Measurements from ENCODE around the gene CTXND1. TPM values are rescaled to one million over a fixed set of nuclear protein-coding genes. Genes with fewer than 3 reads are reported as not detected.
A peak's percentile ranks its signal among the peaks of the same experiment; 100 is the strongest.

CTXND1 gene
- total RNA-seq, 6 experiments from 2014 or later: 2.7 to 10.1 (median 4.5) TPM

GRCh38 chr15:80251428-80252120, 439 bp downstream of the CTXND1 start:
- intact Hi-C loops (cut with DNase I): no loop called here
- Histone ChIP-seq H3K27ac (peak overlapping the region; percentile 73 to 99 (median 80)), H3K4me3 (peak overlapping the region; percentile 49 to 71 (median 57)), H3K27me3 (no peaks in the 10 kb centered on the region), H3K9me3 (no peaks in the 10 kb centered on the region), H3K4me1 (peaks cover 0 to 35% (median 9%) of the 10 kb centered on the region in 4 donors), H3K36me3 (no peaks in the 10 kb centered on the region)
- DNase-seq (peak in 1 of 3 donors; percentile 35), ATAC-seq (peak; percentile 26 to 59 (median 48))
- TF ChIP-seq POLR2A (IDR thresholded peaks at IDR 0.05) (no peak), CTCF (IDR thresholded peaks at IDR 0.05) (no peak)
- WGBS (ENCODE audit: insufficient coverage, low coverage, low lambda C conversion rate, missing lambda C conversion rate): 2% methylated on average over 6 of the region's 79 CpGs

GRCh38 chr15:80250614-80251427, 1.2 kb downstream of the CTXND1 start:
- DNase-seq (peak in 1 of 3 donors; percentile 59), ATAC-seq (peak; percentile 41 to 58 (median 52))
- Histone ChIP-seq H3K4me3 (peak overlapping the region; percentile 49 to 71 (median 57)), H3K27me3 (no peaks in the 10 kb centered on the region), H3K4me1 (peaks cover 0 to 42% (median 13%) of the 10 kb centered on the region in 4 donors), H3K36me3 (no peaks in the 10 kb centered on the region), H3K9me3 (no peaks in the 10 kb centered on the region), H3K27ac (peak overlapping the region; percentile 73 to 99 (median 80))
- WGBS (ENCODE audit: insufficient coverage, low coverage, low lambda C conversion rate, missing lambda C conversion rate): 34% methylated on average over 12 of the region's 20 CpGs
- peak; percentile 16 for TF ChIP-seq POLR2A (IDR thresholded peaks at IDR 0.05)
- TF ChIP-seq CTCF (IDR thresholded peaks at IDR 0.05): no peak
- intact Hi-C loops (cut with DNase I): no loop called here

GRCh38 chr15:80249973-80250372, 2.0 kb downstream of the CTXND1 start:
- DNase-seq (no peak), ATAC-seq (peak; percentile 62 to 79 (median 72))
- Histone ChIP-seq H3K27me3 (no peaks in the 10 kb centered on the region), H3K36me3 (no peaks in the 10 kb centered on the region), H3K9me3 (no peaks in the 10 kb centered on the region), H3K4me3 (peak overlapping the region; percentile 49 to 71 (median 57)), H3K4me1 (peaks cover 0 to 45% (median 13%) of the 10 kb centered on the region in 4 donors), H3K27ac (peak overlapping the region; percentile 55 to 99 (median 73))
- WGBS (ENCODE audit: insufficient coverage, low coverage, low lambda C conversion rate, missing lambda C conversion rate): 11% methylated on average over 2 of the region's 2 CpGs
- TF ChIP-seq POLR2A (IDR thresholded peaks at IDR 0.05): peak; percentile 23
- no peak for TF ChIP-seq CTCF (IDR thresholded peaks at IDR 0.05)
- intact Hi-C loops (cut with DNase I): no loop called here

GRCh38 chr15:80247320-80247719, 4.7 kb downstream of the CTXND1 start:
- 15% methylated on average over 1 of the region's 1 CpG for WGBS (ENCODE audit: insufficient coverage, low coverage, low lambda C conversion rate, missing lambda C conversion rate)
- no peak for TF ChIP-seq POLR2A (IDR thresholded peaks at IDR 0.05)
- no peak for TF ChIP-seq CTCF (IDR thresholded peaks at IDR 0.05)
- Histone ChIP-seq H3K4me3 (no peak overlapping the region), H3K9me3 (no peaks in the 10 kb centered on the region), H3K27me3 (no peaks in the 10 kb centered on the region), H3K27ac (peak overlapping the region in 2 of 3 donors; percentile 42 to 99), H3K36me3 (no peaks in the 10 kb centered on the region), H3K4me1 (peaks cover 0 to 48% (median 20%) of the 10 kb centered on the region in 4 donors)
- ATAC-seq: no peak
- intact Hi-C loops (cut with DNase I): no loop called here
- DNase-seq: no peak

Measured in right lobe of liver (tissue), 6 donors.